Germinal center (tissue), 1 donor: ENCODE data around the gene MEIOSIN.
"Not testable (repeated sequence)": the region's sequence is repeated elsewhere in the genome, so short reads cannot be mapped to it uniquely, and the experiment has no call there.

Source experiments
- DNase-seq: peaks from one replicate; pipeline ENCODE4 v3.0.0; 2012; ENCODE audit warnings: mixed read lengths, low spot score

MEIOSIN gene

DNA sequence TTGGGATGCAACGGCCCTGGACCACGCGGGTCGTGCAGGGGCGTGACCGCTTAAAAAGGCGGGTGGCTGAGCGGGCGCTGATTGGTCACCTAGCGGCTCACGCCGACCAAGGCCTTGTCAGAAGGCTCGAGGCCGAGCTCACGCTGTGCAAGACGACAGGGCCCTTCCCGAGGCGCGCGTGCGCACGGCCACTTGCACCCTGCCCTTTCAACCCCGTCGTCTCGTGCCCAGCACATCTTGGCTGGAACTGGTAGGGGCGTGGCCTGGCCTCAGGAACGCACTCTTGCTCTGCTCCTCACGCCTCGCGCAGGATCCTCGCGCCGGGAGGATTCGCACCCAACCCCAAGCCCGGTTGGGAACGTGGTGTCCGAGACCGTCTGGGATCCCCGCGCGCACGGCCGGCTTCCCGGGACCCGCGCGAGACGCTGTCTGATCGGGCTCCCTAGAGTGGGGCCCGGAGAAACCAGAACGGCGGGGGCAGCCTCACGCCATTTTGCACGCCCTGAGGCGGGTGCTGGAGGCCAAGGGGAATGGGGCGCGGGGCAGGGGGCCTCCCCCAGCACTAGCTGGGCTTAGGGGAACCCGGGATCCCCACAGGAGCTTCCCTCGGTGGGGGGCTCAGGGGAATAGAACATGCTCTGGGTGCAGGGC, at the start of gene MEIOSIN:
Gene MEIOSIN (plus strand): TSS at position 280 of the 651 bp plus-strand sequence. CDS start 1,938 bp downstream, outside the sequence.
- DNase-seq = no peak

GRCh38 chr19:45685045-45685444, 48.2 kb upstream of the MEIOSIN start:
- not testable (repeated sequence) for DNase-seq

- no peak for DNase-seq
These were observed 45.6 kb upstream of the MEIOSIN start for GRCh38 chr19:45687599-45687998.

DNA sequence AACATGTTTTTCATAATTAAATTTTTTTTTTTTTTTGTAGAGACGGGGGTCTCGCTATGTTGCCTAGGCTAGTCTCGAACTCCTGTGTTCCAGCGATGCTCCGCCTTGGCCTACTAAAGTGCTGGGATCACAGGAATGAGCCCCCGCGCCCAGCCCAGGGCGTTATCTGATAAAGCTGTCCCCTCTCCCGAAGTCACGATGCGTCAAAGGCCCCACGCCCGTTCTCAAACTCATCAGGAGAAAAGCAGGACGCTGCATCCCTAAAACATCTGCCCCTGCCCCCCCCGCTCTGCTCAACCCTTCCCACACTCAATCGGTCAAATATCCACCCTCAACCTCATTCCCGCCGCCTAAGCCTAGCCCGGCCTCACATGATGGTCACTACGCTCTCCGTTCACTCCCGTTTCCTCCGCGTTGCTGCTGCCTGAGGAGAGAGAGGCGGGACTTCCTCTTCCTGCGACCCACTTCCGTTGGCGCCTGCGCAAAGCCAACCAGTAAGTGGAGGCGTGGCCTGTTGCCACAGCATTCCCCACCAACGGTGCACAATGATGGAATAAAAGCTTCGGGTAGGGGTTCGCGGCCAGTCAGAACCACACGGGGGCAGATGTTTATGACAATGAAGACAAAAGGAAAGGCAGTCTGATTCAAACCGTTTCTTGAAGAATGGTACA, 41.6 kb upstream of the MEIOSIN start, which contains the start of gene SNRPD2:
Gene SNRPD2 (minus strand): TSS at position 438 of the 671 bp plus-strand sequence. CDS start 65 bp downstream, at position 373.
- peak; percentile 92 for DNase-seq

- DNase-seq = peak; percentile 96
These were observed 40.8 kb upstream of the MEIOSIN start, which contains the start of gene QPCTL for GRCh38 chr19:45692187-45693105. Gene QPCTL, plus strand, starts transcription at chr19:45692666. Its CDS starts 38 bp downstream, at chr19:45692704.

DNA sequence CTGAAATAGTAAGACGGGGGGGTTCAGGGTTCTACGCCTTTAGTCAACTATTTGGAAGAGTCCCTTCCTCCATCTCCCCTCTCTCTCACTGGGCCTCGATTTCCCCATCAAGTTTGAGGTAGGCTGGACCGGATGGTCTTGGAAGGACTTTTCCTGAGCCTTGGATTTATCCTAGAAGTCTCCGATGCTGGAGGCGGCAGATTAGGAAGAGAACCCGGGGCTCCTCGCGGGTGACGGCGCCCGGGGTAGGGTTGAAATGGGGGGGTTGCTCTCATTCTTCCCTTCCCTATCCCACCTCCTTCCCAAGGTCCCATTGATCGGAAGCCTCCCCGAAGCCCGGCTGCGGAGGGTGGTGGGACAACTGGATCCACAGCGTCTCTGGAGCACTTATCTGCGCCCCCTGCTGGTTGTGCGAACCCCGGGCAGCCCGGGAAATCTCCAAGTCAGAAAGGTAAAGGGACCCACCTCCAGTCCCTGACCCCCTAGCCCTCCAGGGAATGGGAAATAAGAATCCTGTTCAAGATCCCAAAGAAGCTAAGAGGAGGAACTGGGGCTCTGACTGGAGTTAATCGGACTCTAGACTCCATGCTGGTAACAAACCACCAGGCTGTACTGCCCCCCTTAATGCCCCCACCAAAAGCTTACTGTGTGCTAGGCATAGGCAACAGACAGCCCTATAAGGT, 40.0 kb upstream of the MEIOSIN start:
- peak; percentile 76 for DNase-seq

DNA sequence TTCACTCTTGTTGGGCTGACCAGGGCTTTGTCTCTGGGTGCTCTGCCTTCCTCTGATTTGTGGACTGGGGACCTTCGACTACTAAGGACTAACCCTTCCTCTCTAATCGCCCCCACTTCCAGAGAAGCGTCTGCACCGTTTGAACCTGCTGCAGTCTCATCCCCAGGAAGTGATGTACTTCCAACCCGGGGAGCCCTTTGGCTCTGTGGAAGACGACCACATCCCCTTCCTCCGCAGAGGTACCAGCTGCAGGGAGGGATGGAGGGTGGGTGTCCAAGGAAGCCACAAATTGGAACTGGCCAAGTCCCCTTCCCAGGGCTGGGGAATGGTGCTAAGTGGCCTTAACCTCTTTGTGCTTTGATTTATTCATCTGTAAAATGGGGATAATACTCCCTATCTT, 31.6 kb upstream of the MEIOSIN start:
- DNase-seq = no peak

- DNase-seq = no peak
These were observed 28.1 kb upstream of the MEIOSIN start for GRCh38 chr19:45705115-45705514.

GRCh38 chr19:45705710-45706415, 27.4 kb upstream of the MEIOSIN start:
- DNase-seq = no peak

- DNase-seq = no peak
These were observed 22.7 kb upstream of the MEIOSIN start for GRCh38 chr19:45710356-45711130.

DNA sequence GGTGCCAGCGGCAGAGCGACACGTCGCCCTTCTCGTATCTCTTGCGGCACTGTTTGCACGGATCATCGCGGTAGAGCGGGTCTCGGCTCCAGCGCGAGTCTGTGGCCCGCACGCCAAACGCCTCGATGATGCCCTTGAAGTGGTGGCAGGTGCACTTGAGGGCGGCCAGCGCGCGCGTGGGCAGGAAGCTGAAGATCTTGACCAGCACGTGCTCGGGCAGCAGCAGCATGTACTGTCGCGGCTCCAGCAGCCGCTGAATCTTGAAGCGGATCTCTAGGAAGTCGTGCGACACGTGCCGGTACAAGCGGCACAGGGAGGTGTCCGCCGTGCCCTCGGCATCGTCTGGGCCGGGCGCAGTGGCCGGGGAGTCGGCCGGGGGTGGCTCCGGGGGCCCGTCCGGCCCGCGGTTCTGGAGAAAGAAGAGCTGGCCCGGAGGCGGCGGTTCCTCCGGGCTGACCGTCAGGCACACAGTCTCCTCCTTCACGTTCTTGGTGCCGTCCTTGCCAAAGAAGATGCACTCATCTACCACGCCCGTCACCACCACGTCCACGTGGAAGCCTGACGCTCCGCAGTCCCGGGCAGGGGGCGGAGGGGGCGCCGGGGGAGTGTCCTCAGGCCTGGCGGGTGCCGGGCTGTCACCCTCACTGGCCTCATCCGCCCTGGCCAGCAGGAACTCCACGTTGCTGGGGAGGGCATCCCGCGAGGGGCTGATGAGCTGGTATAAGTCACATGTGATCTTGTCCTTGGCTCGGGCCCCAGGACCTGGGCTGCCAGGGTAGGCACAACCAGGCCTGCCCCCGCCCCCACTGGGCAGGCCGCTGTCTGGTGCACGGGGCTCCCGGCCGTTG, 21.2 kb upstream of the MEIOSIN start:
- DNase-seq = no peak

GRCh38 chr19:45712699-45713067, 20.6 kb upstream of the MEIOSIN start:
- DNase-seq = no peak

DNA sequence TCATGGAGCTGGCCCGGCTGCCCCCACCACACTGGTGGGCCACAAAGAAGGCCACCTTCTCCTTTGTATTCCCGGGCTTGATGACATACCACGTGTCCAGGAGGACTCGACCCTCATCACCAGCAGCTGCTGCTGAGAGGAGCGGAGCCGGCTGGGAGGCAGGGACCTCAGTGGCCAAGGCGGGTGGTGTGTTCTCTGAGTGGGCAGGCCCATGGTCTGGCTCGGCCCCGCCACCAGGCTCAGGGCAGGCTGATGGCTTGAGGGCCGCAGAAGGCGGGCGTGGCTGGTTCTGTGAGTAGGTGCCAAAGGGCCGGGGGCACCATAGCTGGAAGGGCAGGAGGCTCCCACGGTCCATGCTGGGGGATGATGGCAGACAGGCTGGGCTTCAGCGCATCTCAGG, 20.1 kb upstream of the MEIOSIN start:
- DNase-seq = no peak

DNA sequence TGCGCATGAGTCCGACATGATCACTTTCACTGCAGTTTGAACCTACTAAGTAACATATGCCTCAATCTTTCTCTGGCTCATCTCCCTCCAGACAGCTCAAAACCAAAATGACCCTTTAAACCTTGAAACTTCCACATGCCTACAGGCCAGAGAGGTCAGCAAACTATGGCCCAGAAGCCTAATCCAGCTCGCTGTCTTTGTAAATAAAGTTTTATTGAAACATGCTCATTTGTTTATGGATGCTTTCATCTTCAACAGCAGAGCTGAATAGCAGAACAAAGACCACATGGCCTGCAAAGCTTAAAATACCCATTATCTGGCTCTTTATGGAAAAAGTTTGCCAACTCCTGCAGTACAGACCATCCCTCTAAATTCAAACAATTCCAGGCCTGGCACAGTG, 18.1 kb upstream of the MEIOSIN start:
- DNase-seq = no peak

GRCh38 chr19:45716359-45717130, 16.7 kb upstream of the MEIOSIN start:
- no peak for DNase-seq

DNA sequence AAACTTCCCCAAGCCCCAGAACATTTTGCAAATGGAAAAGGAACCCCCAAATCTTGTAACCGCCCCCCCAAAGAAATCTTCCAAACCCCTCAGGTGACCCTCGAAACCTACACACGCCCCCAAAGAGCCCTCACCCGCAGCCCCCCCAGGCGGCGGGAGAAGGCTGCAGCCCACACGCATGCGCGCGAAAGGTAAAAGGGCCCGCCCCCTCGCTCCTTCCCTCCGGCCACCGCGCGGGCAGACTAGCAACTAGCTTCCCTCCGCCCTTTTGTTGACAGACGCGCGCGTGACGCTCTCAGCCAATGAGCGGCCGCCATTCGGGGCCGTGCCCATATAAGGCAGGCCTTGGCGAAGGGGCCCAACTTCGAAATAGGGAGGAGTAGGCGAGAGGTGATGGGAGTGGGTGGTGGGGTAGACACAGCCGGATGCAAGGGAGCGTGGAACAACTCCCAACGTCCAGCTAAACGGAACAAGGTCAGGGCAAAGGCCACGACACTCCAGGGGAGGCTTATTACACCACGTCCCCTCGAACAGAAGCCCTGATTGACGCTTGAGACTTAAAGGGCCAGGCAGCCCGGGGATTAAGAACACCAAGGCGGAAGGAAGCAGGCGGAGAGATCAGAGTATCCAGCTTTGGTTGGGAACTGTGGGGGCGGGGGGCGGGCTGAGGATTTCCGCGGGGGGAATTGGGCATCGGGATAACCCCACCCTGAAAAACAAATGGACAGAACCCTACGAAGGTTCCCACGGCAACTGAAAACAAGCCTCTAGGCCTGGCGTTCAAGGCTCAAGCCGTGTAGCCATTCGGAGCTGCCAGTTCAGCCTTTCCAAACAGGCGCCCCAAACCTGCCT, 15.9 kb upstream of the MEIOSIN start:
- DNase-seq = peak; percentile 98

DNA sequence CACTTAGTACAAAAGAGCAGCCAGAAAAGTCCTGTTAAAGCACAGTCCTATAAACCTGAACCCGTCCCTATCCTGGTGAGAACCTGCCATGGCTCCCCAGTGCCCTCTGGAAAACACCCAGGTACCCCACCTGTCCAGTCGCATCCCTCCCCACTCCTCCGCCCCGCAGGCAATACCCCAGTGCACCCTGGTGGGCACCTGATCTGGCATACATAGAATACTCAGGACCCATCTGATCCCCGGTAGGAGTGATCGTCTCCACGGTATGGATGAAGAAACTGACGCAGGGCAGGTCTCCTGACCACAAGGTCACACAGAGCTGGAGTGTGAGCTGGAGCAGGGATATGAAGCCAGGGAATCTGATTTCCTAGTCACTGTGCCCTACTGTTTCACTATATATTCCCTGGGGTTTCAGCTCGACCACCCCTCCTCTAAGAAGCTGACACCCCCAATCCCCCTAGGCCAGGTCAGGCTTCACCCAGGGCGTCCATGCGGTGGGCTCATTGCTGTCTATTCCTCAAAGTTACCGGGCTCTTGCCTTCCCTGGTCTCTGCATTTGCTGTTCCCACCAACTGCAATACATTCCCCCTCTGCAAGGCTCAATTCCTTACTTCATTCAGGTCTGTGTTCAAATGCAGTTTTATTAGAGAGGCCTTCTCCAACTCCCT, 15.1 kb upstream of the MEIOSIN start:
- DNase-seq = peak; percentile 35
